Right ventricle myocardium inferior (tissue), 1 donor: ENCODE data around the gene ANKS3. TPM values are rescaled to one million over a fixed set of nuclear protein-coding genes. Genes with fewer than 3 reads are reported as not detected.
A peak's percentile ranks its signal among the peaks of the same experiment; 100 is the strongest.

ENCODE experiments used
- ATAC-seq: fragments of 200-7000 bp; cut with Tn5 transposase; one replicate; pipeline ENCODE4 v1.9.1; 2020; ENCODE audit warnings: mild to moderate bottlenecking, moderate library complexity
- DNase-seq: peaks from one replicate; pipeline ENCODE4 v3.0.0; 2021; ENCODE audit errors: missing footprints
- intact Hi-C: fragments of 100-400 bp; cut with DNase I; formaldehyde crosslinking; loops from one replicate; pipeline ENCODE4 v1.11.0; 2022
- long read RNA-seq: library from polyadenylated mRNA; unstranded; transcript quantifications from one replicate; pipeline ENCODE4 v2.0.0, GENCODE V29; 2021
- total RNA-seq: library from RNA; stranded (reverse); fragmentation: NEBNext Ultra II Directional; extraction: Animal tissue kit (Norgen Biotek cat#: 25700); gene quantifications from one replicate; pipeline ENCODE4 v1.2.1, GENCODE V29; 2021
- donor health status: DM: no; HTN: yes; CAD: no; lungs with severe emphysema.

ANKS3 gene, protein sequence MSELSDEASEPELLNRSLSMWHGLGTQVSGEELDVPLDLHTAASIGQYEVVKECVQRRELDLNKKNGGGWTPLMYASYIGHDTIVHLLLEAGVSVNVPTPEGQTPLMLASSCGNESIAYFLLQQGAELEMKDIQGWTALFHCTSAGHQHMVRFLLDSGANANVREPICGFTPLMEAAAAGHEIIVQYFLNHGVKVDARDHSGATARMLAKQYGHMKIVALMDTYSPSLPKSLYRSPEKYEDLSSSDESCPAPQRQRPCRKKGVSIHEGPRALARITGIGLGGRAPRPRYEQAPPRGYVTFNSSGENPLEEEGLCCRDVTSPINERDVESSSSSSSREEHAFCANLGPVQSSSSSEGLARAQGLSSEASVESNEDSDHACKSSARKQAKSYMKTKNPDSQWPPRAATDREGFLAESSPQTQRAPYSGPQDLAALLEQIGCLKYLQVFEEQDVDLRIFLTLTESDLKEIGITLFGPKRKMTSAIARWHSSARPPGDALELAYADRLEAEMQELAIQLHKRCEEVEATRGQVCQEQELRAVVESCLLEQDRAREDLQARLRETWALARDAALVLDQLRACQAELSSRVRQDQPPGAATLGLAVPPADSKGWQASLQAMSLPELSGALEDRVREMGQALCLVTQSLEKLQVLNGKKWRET
- total RNA-seq: 9.1 TPM
- long read RNA-seq, partial matches to known transcripts: 0 of 6 reads
- long read RNA-seq, other reads (novel, unspliced or antisense): 5 of 6 reads

- ATAC-seq (peak; percentile 98), DNase-seq (peak; percentile 97)
- intact Hi-C loops: loop anchor here (5.0 to 10.0 kb wide), 3 partner anchors 68 to 223 kb away; partner anchors contain the start of genes ROGDI and SEC14L5
These were observed at the start of gene ANKS3, which contains the start of gene DNAAF8 for GRCh38 chr16:4734063-4734729. Gene ANKS3 (minus strand): TSS chr16:4734271. CDS start chr16:4730149, 4,122 bp downstream. Gene DNAAF8 (plus strand): TSS chr16:4734537. CDS start chr16:4736515, 1,978 bp downstream.

- ATAC-seq: no peak
- DNase-seq: no peak
- intact Hi-C loops: no loop called here
These were observed 49.3 kb upstream of the ANKS3 start for GRCh38 chr16:4783251-4783950.

DNA sequence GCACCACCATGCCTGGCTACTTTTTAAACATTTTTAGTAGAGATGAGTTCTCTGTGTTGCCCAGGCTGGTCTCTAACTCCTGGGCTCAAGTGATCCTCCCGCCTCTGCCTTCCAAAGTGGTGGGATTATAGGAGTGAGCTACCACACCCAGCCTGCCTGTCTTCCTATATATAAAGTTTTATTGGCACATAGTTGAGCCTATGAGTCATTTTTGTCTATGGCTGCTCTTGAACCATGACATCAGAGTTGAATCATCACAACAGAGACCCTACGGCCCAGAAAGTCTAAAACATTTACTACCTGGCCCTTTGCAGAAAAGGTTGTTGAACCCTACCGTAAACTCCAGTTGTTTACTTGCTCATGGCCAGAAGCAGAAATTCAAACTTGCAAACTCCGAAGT, 46.2 kb upstream of the ANKS3 start:
- intact Hi-C loops: no loop called here
- DNase-seq (no peak), ATAC-seq (no peak)

DNA sequence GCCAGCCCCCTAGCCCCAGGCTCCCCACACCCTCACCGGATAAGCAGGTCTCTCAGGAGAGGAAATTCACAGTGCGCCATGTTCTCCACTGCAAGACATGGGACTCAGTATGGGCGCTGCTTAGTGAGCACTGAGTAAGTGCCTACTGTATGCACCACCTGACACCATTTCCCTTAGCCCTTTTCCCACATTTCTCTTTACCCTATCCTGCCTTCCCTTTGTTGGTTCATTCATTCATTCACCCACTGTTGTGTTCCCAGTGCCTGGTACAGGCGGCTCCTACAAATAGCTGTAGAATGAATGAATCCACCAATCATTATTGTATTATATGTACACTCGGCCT, 44.0 kb upstream of the ANKS3 start:
- intact Hi-C loops: no loop called here
- DNase-seq (no peak), ATAC-seq (no peak)

DNA sequence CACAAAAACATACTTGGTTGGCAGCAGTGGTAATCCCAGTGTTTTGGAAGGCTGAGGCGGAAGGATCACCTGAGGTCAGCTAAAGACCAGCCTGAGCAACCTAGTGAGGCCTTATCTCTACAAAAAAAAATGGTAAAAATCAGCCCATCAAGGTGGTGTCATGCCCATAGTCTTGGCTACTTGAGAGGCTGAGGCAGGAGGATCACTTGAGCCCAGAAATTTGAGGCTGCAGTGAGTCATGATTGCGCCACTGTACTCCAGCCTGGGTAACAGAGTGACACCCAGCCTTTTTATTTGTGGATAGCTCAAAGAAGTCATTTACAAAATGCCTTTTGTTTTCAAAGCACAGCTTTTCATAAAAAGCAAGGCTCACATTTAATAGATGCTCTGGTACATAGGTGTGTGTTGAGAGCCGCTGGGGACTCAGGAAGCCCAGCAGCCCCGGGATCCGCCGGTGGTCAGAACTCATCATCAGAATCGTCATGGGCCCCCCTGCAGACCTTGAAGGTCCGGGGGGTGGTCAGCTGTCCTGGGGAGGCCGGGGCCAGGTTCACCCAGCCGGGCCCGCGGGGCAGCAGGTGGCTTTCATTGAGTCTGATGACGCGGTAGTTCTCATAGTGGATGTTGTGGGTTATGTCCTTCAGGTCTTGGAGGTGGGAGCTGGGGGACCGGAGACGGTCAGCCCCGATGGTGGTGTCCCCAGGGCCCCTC, 43.4 kb upstream of the ANKS3 start:
- intact Hi-C loops: no loop called here
- DNase-seq (no peak), ATAC-seq (no peak)

DNA sequence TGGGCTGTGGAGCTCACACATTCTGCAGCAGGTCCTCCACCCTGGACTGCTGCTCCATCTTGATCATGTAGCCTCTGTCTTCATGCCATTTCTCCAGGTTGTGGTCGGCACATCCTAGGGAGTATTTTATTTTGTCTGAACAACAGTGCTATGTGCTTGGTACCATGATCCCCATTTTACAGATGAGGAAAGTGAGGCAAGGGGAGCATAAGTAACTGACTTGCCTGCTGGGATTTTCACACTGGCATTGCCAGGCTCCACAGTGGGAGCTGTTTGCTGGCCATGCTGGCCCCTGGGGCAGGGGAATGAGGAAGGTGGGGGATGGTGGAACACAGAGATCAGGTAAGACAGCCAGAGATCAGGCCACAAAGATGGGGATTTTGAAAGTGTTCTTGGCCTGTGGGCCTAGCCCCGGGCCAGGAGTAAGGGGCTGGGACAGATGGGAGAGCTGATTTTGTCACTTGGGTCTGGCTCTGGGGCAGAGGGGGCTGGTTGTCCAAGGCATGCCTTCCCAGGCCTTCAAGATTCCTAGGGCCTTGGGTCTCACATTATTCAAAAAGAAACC, 42.2 kb upstream of the ANKS3 start:
- intact Hi-C loops: no loop called here
- no peak for DNase-seq
- ATAC-seq: no peak

- no peak for ATAC-seq
- no peak for DNase-seq
- intact Hi-C loops: no loop called here
These were observed 40.9 kb upstream of the ANKS3 start for GRCh38 chr16:4775005-4775404.

DNA sequence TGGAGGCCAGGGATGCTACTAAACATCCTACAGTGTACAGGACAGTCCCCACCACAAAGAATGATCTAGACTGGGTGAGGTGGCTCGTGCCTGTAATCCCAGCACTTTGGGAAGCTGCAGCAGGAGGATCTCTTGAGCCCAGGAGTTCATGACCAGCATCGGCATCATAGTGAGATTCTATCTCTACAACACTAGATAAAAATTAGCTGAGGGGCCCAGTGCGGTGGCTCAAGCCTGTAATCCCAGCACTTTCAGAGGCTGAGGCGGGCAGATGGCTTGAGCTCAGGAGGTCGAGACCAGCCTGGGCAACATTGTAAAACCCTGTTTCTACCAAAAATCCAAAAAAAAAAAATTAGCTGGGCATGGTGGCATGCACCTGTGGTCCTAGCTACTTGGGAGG, 38.3 kb upstream of the ANKS3 start:
- intact Hi-C loops: no loop called here
- ATAC-seq: no peak
- DNase-seq: no peak

DNA sequence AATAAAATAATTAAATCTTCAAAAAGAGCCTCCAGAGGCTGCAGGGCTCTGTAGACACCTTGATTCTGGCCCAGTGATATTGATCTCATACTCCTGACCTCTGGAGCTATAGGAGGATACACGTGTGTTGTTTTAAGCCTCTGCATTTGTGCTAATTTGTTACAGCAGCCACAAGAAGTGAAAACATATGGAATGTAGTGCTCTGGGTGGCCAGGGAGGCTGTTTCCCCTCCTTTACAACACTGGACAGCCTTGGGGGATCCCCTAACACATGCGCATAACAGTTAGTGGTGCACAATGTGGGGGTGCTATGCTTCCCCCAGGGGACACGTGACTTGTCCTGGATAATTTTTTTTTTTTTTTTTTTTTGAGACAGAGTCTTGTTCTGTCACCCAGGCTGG, 37.6 kb upstream of the ANKS3 start:
- intact Hi-C loops: no loop called here
- ATAC-seq: no peak
- DNase-seq: no peak

DNA sequence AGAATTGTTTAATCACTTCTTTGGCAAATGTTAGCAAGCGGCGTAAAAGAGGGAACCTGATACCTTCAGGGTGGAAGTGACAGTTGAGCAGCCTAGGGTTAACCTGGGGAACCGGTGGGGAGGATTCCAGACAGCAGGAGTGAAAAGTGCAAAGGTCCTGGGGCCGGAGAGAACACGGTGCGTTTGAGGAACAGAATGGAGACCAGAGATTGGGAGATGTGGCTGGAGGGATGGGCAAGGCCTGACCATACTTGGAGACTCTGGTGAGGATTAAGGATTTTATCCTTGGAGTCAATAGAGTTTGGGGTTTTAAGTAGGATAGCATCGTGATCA, 35.2 kb upstream of the ANKS3 start:
- DNase-seq (no peak), ATAC-seq (no peak)
- intact Hi-C loops: no loop called here

DNA sequence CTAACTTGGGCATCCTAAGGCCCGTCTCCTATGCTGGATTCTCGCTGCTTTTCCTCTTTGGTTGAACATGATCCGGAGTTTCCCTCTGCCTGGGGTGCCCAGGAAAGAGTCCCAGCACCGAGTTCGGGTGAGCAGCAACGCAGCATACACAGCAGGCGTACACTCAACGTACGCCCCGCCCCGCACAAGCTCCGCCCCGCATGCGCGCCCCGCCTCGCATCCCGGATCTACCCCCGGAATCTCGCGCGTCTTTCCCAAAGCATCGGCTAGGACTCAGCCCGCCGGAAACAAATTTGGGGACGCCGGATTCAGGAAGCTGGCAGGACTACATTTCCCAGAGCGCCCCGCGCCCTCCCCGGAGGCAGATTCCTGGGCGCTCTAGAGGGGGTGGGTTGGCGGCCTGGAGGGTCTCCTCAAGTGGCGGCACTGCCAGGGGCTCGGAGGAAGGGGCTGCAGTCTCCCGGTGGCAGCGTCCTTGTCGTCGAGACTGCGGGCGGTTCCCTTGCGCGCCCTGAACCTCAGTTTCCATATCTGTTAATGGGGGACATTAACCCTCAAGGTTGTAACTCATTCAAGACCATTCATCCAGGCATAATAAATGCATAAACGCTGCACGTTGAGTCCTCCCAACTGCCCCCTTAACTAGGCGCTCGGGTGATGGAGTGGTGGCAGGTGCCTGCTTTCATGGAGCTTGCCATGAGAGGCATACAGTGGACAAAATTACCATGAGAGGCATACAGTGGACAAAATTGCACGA, 34.7 kb upstream of the ANKS3 start:
- ATAC-seq (peak; percentile 94), DNase-seq (peak; percentile 98)
- intact Hi-C loops: no loop called here

- ATAC-seq (no peak), DNase-seq (peak; percentile 18)
- intact Hi-C loops: no loop called here
These were observed 33.9 kb upstream of the ANKS3 start for GRCh38 chr16:4767872-4768548.

DNA sequence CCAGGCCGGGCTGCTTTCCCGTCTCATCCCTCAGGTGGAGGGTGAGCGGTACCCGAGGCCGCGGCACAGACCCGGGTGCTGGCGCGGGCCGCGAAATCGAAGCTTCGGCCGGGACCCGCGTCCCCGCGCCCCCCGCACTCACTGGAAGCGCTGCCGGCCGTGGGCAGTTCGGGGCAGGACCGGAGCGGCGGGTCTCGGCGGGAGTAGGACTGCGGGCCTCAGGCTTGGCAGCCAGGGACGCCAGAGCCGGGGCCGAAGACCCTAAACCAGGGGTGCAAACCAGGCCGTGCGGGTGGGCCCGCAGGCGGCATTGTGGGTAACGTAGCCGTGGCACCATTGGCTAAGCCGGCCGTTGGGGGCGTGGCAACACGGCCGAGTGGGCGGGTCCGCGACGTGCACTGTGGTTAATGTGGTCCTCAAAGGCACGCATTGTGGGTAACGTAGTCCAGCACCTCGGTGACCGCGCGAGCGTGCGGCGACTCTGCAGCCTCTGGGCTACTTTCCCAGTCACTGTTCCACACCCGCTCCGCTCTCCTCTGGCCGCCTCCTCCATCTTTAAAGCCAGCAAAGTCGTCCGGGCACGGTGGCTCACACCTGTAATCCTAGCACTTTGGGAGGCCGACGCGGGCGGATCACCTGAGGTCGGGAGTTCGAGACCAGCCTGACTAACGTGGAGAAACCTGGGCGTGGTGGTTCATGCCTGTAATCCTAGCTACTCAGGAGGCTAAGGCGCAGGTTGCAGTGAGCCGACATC, 33.0 kb upstream of the ANKS3 start, which contains the start of gene ZNF500:
TSS of gene ZNF500 (minus strand) at position 288 of the 754 bp plus-strand sequence. CDS start 1,184 bp downstream, outside the sequence.
- ATAC-seq (peak; percentile 95), DNase-seq (peak; percentile 99)
- intact Hi-C loops: no loop called here

DNA sequence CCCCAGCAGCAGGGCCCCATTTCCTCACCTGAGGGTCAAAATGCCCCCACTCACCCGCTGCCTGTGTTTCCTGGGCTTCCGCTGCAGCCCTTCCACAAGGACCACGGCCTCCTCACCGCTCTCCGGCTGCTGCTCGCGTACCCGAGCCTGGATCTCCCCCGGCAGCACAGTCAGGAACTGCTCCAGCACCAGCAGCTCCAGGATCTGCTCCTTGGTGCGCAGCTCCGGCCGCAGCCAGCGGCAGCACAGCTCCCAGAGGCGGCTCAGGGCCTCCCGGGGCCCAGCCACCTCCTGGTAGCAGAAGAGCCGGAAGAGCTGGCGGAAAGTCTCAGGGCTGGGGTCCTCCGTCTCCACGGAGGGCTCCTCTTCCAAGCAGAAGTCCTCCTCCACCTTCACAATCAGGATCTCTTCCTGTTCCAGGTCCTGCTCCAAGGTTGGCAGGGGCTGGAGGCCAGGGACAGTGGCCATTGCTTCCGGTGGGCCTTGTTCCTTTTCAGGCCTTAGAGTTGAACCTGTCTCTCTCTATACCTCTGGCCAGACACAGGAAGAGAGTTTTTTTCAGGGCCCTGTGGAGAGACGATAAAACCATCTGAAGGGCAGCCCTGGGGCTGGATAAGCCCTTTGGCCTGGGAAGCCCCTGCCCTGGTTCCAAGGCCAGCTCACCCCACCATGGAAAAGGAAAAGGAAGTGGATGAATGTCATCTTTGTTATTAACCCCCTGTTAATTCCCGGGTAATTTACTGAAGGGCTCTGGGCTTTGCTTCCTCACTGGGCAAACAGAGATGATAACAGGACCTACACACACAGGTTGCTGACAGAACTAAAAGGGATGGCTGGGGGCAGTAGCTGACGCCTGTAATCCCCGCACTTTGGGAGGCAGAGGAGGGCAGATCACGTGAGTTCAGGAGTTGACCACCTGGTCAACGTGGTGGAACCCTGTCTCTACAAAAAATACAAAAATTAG, 31.7 kb upstream of the ANKS3 start:
- no peak for ATAC-seq
- intact Hi-C loops: no loop called here
- DNase-seq: peak; percentile 37

GRCh38 chr16:4763791-4764190, 29.7 kb upstream of the ANKS3 start:
- DNase-seq: peak; percentile 34
- ATAC-seq: no peak
- intact Hi-C loops: no loop called here
